ENCODE data around the gene MTLN.

GRCh38 chr2:110173523-110173922 lies 38.8 kb downstream of the MTLN start:
- no peak for TF ChIP-seq CTCF (IDR thresholded peaks at IDR 0.05)
- no peak for TF ChIP-seq POLR2A (IDR thresholded peaks at IDR 0.05)
- TF ChIP-seq POLR2AphosphoS5 (IDR thresholded peaks at IDR 0.05): no peak

Data from upper lobe of left lung (tissue), 4 donors.